ENCODE data around the gene KIAA1210. TPM values are rescaled to one million over a fixed set of nuclear protein-coding genes. Genes with fewer than 3 reads are reported as not detected.
"Not testable (repeated sequence)": the region's sequence is repeated elsewhere in the genome, so short reads cannot be mapped to it uniquely, and the experiment has no call there.

The KIAA1210 gene
- total RNA-seq, 1 experiment from 2014 or later = not detected

GRCh38 chrX:119036107-119037029 lies 91.2 kb downstream of the KIAA1210 start:
- DNase-seq = no peak
- H3K4me3 ChIP-seq (ENCODE audit: insufficient read depth, low read depth, low read length) = no peak overlapping the region

GRCh38 chrX:119030990-119031389 lies 96.6 kb downstream of the KIAA1210 start:
- H3K4me3 ChIP-seq (ENCODE audit: insufficient read depth, low read depth, low read length) = no peak overlapping the region
- no peaks in the 10 kb centered on the region for H3K27me3 ChIP-seq (ENCODE audit: control insufficient read depth, insufficient read depth, low read length)
- no peaks in the 10 kb centered on the region for H3K36me3 ChIP-seq (replicated peaks; ENCODE audit: control insufficient read depth, insufficient read depth, low read length)
- DNase-seq = no peak

More at GRCh38 chrX:119036107-119037029, 91.2 kb downstream of the KIAA1210 start:
- H3K27me3 ChIP-seq (ENCODE audit: control insufficient read depth, insufficient read depth, low read length) = no peaks in the 10 kb centered on the region
- no peaks in the 10 kb centered on the region for H3K36me3 ChIP-seq (replicated peaks; ENCODE audit: control insufficient read depth, insufficient read depth, low read length)

GRCh38 chrX:119029656-119030055 lies 98.0 kb downstream of the KIAA1210 start:
- DNase-seq; H3K4me3 ChIP-seq (ENCODE audit: insufficient read depth, low read depth, low read length); H3K36me3 ChIP-seq (replicated peaks; ENCODE audit: control insufficient read depth, insufficient read depth, low read length); H3K27me3 ChIP-seq (ENCODE audit: control insufficient read depth, insufficient read depth, low read length): not testable (repeated sequence)

- no peak for DNase-seq
- no peak overlapping the region for H3K4me3 ChIP-seq (ENCODE audit: insufficient read depth, low read depth, low read length)
- no peaks in the 10 kb centered on the region for H3K36me3 ChIP-seq (replicated peaks; ENCODE audit: control insufficient read depth, insufficient read depth, low read length)
- no peaks in the 10 kb centered on the region for H3K27me3 ChIP-seq (ENCODE audit: control insufficient read depth, insufficient read depth, low read length)
Observed at GRCh38 chrX:119028733-119029330, 98.8 kb downstream of the KIAA1210 start.

Other genes starting within 250 kb of the KIAA1210 start
- gene LONRF3, start 153.2 kb downstream of the KIAA1210 start, total RNA-seq (2014; rRNA removed; shearing (Covaris generic)) = 0.10 TPM in 1 of 2 replicates, not detected in the other
- gene CT47C1, start 54.8 kb downstream of the KIAA1210 start, total RNA-seq (2014; rRNA removed; shearing (Covaris generic)) = not detected in 2 replicates
- 247 and 254 TPM in 2 replicates for gene PGRMC1, start 108.5 kb upstream of the KIAA1210 start, total RNA-seq (2014; rRNA removed; shearing (Covaris generic))

Data from H7 (cell line).